Measurements from ENCODE around the gene SLC13A4.
A peak's percentile ranks its signal among the peaks of the same experiment; 100 is the strongest.

SLC13A4 gene

DNA sequence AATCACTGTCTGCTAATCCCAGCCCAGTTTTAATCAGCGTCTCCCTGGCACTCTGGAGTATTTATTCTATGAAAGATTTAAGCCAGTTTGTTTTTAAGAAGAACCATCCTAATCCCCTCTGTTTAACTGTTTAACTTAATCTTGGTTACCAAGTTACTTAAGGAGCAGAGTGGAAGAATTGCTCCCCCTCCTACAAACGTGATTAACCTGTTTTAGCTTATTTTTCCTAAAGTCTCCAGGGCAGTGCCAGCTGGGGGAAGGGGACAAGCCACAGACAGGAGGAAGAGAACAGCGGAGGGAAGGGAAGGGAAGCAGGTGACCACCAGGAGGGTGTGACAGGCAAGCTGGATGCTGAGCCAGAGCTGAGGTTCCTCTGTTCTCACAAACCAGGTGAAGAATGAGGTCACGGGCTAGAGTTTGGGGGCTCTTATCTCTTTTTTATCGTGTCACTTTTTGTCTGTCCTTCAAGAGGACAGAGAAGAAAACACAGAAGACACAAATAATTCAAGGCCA is 1.7 kb downstream of the SLC13A4 start:
- DNase-seq (ENCODE audit: low read depth, low spot score): no peak

DNA sequence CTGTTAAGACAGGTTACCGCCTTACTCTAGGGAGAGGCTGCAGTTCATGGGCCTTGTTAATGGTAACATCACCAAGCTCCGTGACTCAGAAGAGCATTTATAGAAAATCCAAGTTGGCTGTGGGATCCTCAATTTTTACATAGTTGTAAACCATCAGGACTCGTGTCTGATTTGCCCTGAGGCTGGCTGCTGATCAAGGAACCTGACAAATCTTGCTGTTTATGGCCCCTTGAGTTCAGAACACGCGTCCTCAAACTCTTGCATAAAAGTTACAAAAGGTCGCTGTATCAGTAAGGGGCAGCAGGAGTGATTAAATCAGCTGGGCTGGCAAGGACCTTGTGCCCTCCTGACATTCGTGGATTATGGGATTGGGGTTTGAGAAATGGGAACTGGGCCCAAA is 4.6 kb downstream of the SLC13A4 start:
- no peak for DNase-seq (ENCODE audit: low read depth, low spot score)

More for the DNA sequence above, 1.7 kb downstream of the SLC13A4 start:
- H3K4me3 ChIP-seq (ENCODE audit: low read length): no peak overlapping the region

DNA sequence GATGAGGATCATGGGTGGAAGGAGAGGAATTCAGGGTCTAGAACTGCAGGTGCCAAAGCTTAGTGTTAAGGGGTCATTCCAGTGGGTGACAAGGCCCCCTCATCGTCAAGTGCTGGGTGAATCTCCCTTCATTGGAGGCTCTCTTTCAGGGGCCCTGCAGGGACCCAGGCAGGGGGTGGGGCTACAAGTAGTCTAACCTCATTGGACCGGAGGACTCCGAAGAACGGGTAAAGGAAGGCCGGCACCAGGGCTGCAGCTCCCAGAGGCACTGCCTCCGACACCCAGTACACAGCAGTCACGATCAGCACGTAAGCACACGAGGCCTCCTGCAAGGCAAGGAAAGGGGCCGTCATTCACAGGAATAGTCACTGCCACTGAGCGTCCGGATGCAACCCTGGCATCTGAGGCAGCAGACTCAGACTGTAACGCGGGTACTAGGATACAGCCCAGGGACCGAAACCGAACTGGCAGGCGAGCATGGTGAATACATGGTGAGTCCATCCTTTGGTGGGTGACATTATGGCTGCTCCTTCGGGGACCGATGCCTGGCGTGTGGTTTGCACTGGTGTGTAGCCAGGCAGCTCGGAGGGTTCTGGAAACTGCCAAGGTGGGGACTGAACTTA is 6.7 kb downstream of the SLC13A4 start:
- H3K4me3 ChIP-seq (ENCODE audit: low read length): no peak overlapping the region
- no peak for DNase-seq (ENCODE audit: low read depth, low spot score)

More for the DNA sequence above, 4.6 kb downstream of the SLC13A4 start:
- H3K4me3 ChIP-seq (ENCODE audit: low read length): no peak overlapping the region

DNA sequence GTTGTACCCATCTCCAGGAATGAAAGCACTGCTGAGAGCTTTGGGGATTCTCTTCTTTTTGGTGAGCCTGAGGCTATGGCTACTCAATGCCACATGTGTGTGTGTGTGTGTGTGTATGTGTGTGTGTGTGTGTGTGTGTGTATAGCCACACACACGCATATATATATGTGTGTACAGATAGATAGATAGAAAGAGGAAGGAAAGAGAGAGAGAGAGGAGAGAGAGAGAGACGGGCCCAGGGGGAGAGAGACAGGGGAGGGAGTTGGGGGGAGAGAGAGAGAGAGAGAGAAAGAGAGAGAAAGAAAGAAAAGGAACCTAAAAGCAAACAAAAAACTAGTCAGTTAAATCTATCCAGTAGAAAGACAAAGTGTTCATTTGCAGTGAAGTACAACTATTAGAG is 8.3 kb downstream of the SLC13A4 start:
- DNase-seq (ENCODE audit: low read depth, low spot score): no peak

DNA sequence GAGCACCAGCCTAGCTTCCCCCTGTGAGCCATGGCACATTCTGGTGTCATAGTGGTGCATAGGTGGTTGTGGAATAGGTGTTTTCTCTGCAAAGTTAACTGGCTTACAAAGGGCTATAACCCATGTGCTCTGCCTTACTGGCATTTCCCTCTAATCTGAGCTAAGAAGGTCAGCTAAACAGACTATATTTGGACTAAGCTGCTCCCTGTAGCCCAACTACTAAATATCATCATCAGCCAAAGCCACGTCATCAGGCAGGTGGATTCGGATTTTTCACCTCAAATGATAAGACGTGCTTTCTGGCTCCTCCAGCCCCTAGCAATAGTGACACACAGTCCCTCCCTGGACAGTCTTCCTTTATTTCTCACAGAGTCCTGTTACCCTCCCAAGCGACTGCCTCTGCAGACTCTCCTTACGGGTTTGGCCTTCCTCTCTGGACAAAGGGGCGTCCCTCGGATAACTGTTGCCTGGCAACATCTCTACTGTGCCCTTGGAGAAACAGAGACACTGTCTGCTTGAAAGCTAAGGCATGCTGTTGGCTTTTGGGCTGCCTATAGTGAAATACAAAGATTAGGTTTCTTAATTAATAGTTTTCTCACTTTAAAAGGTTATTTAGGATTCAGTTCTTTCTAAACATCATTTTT is 9.1 kb downstream of the SLC13A4 start:
- no peak overlapping the region for H3K4me3 ChIP-seq (ENCODE audit: low read length)
- DNase-seq (ENCODE audit: low read depth, low spot score): no peak

More for the DNA sequence above, 8.3 kb downstream of the SLC13A4 start:
- H3K4me3 ChIP-seq (ENCODE audit: low read length): no peak overlapping the region

DNA sequence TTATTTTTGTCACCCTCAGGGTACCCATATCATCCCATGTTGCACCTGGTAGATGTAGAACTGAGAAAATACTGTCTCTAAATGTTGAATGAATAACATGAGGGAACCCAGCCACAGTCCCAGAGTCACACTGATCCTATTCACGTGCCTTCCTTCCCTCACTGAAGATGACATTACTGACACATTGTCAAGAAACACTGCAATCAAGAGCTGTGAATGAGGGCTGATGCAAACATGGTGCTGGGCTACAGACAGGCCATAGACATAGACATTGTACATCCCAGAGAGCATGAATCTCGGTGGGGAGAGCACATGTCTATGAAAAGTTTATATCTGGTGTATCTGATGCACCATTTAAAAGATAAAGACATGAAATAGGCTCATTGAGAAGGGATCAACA is 9.8 kb downstream of the SLC13A4 start:
- no peak for DNase-seq (ENCODE audit: low read depth, low spot score)
- no peak overlapping the region for H3K4me3 ChIP-seq (ENCODE audit: low read length)

DNA sequence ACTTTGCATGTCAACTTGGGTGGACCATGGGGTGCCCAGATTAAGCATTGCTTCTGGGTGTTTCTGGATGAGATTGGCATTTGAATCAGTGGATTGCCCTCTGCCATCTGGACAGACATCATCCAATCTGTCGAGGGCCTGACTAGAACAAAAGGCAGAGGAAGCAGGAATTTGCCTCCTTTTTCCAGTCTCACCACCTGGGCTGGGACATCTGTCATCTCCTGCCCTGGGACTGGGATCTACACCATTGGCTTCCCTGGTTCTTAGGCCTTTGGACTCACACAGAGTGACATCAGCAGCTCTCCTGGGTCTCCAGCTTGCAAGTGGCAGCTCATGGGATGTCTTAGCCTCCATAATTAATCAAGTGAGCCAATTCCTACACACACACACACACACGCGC is 10.3 kb downstream of the SLC13A4 start:
- no peak for DNase-seq (ENCODE audit: low read depth, low spot score)
- no peak overlapping the region for H3K4me3 ChIP-seq (ENCODE audit: low read length)

DNA sequence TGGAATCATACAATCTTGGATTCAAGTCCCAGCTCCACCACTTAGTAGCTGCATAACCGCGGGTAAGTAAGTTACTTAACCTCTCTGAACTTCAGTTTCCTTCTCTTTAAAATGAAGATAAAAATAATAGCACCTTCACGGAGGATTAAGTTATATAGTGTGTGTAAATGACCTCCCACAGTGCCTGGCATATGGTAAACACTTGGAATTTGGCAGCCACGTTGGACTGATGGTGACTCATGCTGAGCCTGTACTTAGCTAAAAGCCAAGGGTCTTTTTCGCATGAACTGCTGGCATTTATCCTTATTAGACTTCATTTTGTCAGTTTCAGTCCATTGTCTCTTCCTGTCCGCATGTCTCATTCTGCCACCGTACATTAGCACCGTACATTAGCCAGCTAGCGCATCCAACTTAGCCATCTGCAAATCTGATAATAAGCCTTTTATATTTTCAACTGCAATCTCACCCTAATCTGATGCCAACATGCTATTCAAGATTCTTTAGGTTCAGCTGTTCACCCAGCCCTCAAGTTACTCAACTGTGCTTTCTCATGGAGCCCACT is 11.2 kb downstream of the SLC13A4 start:
- no peak overlapping the region for H3K4me3 ChIP-seq (ENCODE audit: low read length)
- no peak for DNase-seq (ENCODE audit: low read depth, low spot score)

DNA sequence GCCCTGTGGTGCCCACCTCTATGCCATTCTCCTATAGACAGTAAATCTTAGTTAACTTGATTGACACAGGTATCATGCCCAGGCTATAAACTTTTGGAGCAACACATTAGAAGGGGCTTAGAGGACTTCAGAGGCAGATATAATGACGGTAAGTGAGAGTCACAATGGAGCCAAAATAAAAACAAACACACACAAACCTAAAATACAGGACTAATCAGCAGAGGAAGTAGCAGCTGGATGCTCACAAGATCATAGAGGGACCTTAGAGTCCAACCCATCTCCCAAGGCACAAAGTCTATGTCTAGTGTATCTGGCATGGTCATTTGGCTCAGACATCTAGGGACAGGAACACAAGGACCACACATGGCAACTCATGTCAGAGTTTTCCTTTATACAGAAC is 12.3 kb downstream of the SLC13A4 start:
- no peak for DNase-seq (ENCODE audit: low read depth, low spot score)
- H3K4me3 ChIP-seq (ENCODE audit: low read length): no peak overlapping the region

DNA sequence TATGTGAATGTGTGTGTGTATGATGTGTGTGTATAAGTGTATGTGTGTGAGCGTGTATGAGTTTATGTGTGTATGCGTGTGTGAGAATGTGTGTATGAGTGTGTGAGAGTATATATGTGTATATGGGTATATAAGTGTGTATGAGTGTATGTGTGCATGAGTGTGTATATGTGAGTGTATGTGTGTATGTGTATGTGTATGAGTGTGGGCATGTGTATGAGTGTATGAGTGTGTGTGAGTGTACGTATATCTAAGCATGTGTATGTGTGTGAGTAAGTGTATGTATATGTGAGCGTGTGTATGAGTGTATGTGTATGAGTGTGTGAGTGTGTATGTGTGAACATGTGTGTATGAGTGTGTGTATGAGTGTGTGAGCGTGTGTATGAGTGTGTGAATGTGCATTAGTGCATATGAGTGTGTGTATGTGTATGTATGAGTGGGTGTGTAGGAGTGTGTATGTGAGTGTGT is 12.9 kb downstream of the SLC13A4 start:
- H3K4me3 ChIP-seq (ENCODE audit: low read length): no peak overlapping the region
- DNase-seq (ENCODE audit: low read depth, low spot score): no peak

DNA sequence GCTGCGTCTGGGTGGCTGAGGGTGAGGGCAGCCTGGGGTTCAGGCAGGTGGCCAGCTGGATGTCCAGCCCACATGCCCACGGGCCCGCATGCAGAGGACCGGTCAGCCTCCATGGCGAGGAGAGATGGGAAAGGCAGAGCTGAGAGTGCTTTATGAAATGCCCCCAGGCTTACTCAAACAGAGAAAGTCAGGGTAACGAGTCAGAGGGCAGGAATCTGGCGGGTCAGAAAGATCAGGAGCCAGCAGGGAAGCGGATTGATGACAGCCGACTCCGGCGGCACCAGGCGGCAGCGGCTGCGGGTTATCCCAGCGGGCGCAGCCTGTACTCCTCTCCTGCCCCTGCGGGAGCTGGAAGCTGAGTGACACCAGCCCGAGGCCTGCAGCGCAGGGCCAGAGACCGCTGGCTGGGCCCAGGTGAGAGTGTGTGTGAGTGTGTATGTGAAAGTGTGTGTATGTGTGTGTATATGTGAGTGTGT is 13.4 kb downstream of the SLC13A4 start:
- no peak for DNase-seq (ENCODE audit: low read depth, low spot score)
- H3K4me3 ChIP-seq (ENCODE audit: low read length): no peak overlapping the region

DNA sequence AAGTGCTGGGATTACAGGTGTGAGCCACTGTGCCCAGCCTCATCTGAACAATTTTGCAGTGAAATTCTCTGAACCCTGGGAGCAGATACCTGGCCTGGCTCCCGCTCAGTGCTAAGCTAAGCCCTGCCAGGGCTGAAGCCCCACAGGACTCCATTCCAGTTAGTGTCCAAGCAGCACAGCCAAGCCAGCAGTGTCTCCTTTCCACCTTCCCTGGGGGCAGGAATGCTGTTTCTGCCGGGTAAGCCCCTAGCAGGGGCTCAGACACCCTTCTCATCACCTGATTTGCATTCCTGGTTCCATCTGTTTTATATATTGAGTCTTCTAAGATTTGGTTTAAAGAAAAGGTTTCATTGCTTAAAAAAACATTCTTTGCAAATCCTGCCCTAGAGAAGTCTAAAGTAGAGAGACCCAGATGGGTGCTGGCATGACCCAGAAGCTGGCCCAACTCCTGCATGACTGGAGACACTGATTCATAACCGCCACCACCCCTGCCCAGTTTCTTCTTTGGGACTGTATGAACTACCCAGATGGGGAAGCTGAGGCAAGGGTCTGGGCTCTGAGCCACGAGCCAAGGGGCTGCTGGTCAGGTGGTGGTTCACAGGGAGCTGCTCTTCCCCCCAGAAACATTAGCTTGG is 14.0 kb downstream of the SLC13A4 start:
- DNase-seq (ENCODE audit: low read depth, low spot score): no peak
- H3K4me3 ChIP-seq (ENCODE audit: low read length): no peak overlapping the region

DNA sequence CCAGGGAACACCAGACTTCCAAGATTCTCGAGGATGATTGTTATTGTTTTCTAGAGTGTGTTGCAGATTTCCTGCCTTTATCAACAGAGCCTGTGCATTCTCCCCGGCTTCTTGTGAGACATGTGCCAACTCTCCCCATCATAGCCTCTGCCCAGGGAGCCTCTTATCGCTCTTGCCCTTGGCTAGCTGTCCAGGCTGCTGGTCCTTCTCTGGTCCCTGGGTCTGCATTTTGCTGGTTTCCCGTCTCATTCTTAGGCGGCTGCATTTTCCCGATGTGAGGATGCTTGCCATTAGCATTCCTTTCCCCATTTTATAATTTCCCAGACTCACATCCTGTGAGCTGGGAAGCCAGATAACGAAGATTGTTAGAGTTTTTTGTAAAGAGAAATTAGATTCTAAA is 15.2 kb downstream of the SLC13A4 start:
- no peak overlapping the region for H3K4me3 ChIP-seq (ENCODE audit: low read length)
- no peak for DNase-seq (ENCODE audit: low read depth, low spot score)

DNA sequence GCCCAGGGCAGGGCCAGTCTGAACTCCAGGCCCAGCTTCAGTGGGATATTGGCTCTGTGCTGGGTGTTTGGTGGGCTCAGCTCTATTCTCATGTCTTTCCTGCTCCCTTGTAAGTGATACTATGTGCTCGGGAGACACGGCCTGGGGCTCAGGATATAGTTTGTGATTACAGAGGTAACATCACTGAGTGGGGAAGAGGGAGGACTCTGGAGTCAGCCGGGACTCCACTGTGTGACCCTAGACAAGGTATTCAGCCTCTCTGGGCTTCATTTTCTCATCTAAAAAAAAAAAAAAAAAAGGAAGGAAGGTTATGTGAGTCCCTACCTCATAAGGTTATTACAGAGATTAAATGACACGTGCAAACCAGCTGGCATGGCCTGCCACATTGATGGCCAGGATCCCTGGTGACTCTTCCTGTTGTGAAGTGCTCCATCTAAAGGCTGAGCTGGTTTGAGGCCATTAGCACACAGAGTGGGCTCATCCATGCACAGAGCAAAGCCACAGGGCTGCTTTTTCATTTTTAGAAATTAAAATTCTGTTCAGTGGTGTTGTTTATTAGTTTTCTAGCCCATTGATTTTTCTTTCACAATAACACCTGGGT is 15.7 kb downstream of the SLC13A4 start:
- no peak overlapping the region for H3K4me3 ChIP-seq (ENCODE audit: low read length)
- no peak for DNase-seq (ENCODE audit: low read depth, low spot score)

DNA sequence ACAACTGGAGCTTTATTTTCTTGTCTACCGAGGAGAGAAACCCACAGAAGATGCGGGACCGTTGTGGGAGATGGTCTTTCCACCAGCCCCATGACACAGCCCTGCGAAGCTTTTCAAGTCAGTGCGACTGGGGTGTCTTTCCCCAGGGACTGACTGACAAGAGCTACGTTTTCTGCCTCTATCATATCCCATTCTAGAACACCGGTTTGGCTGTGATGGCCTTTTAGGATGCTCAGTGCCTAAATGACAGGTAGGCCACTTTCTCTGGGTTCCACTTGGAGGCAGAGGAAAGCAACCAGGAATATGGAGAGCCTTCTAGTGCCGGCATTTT is 16.9 kb downstream of the SLC13A4 start:
- no peak overlapping the region for H3K4me3 ChIP-seq (ENCODE audit: low read length)
- no peak for DNase-seq (ENCODE audit: low read depth, low spot score)

DNA sequence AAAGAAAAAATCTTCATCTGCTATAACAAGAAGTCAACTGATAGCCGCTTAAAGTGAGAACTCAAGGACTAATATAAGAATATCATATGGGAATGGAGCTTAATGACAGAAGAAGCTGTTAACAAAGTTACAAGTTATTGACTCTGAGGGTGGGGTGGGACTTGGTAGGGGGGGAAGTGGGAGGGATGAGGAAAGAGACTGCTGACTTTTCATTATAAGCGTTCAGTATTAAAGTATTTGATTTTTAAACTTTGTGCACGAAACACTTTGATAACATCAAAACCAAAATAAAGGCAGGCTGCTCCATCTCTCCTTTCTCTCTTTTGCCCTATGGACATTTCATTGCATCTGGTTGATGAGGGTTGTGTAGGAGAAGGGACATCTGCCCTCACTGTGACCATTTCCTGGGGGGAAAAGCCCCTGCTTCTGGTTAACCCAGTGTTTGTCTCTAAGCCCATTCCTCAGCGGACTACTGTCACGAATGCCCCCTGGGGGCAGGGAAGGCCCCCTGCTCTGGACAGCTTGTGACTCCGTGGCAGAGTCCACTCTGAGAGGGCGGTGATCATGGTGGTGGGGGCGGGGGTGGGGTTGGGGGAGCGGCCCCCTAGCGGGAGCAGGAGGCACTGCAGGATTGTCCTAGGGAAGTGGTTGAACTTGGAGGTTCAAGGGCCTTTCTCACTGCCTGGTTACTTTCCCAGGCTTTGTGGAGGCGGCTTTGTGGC is 17.4 kb downstream of the SLC13A4 start:
- H3K4me3 ChIP-seq (ENCODE audit: low read length): no peak overlapping the region
- DNase-seq (ENCODE audit: low read depth, low spot score): peak; percentile 18

DNA sequence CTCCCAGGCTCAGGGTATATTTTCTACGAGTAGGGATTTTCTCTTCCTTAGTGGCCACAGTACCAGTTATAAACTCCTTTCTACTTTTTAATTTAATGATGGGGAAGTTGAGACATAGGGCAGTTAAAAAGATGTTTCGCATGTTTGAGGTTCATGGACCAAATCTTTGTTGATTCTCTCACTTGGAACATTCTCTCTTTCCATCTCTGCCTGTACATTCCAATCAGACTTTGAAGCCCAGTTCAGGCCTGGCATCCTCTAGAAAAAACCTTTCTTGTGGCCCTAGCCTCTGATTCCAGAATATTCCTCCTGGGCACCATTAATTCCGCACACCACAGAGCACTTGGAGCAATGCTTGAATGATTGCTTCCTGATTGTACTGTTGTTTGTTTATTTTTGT is 18.5 kb downstream of the SLC13A4 start:
- no peak overlapping the region for H3K4me3 ChIP-seq (ENCODE audit: low read length)
- DNase-seq (ENCODE audit: low read depth, low spot score): no peak

DNA sequence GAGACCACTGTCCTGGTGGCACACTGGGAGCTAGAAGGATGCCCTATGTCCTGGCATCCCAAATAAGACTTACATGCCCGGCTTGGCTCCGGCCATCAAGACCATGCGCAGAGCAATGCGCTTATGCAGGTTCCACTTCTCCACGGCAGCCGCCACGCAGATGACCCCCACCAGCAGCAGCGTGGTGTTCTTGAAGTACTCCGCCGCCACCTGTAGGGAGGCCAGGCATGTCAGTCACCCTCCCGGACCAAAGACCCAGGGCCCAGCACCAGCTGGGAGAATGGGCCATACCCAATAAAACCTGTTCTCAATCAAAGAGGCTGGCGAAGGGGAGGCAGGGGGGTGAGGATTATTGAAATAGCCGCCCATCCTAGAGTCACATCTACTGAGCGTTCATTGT is 19.9 kb downstream of the SLC13A4 start:
- no peak for DNase-seq (ENCODE audit: low read depth, low spot score)

DNA sequence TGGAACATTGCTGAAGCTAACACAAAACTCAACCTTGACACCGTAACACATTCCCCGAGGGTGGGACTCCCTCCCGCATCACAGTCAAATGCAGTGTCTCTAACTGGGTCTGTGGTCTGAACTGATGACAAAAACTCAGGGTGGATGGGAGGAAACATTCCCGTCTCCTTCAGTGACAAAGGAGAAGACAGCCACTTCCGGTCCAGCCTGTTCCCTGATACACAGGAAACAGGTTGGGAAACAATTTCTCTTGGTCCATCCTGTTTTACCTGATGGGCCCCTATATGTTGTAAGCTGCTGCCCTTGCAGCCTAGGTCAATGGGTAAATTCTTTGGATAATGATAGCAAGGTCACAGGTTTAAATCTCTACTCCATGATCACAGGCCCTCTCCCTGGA is 20.4 kb downstream of the SLC13A4 start:
- H3K4me3 ChIP-seq (ENCODE audit: low read length): no peak overlapping the region
- no peak for DNase-seq (ENCODE audit: low read depth, low spot score)

More for the DNA sequence above, 19.9 kb downstream of the SLC13A4 start:
- H3K4me3 ChIP-seq (ENCODE audit: low read length): no peak overlapping the region

All from Jurkat, Clone E6-1 (cell line).